IPS-15b (cell line): ENCODE measurements around the gene DDX31.
A peak's percentile ranks its signal among the peaks of the same experiment; 100 is the strongest.
"Not testable (repeated sequence)": the region's sequence is repeated elsewhere in the genome, so short reads cannot be mapped to it uniquely, and the experiment has no call there.

ENCODE experiments used
- H3K27me3 ChIP-seq: one replicate; pipeline ENCODE4 v1.6.1; 2013; ENCODE audit warnings: low read length; ENCODE audit not compliant: control insufficient read depth, insufficient read depth
- H3K36me3 ChIP-seq: one replicate; pipeline ENCODE4 v1.6.1; 2013; ENCODE audit warnings: low read length; ENCODE audit not compliant: control insufficient read depth, insufficient read depth
- H3K4me1 ChIP-seq: one replicate; pipeline ENCODE4 v1.6.1; 2013; ENCODE audit warnings: mild to moderate bottlenecking, low read length; ENCODE audit not compliant: control insufficient read depth, insufficient read depth
- H3K4me3 ChIP-seq: one replicate; pipeline ENCODE4 v1.5.1; 2013; ENCODE audit warnings: low read depth, low read length
- H3K9ac ChIP-seq: one replicate; pipeline ENCODE4 v1.6.1; 2013; ENCODE audit warnings: low read depth, mild to moderate bottlenecking, low read length
- H3K9me3 ChIP-seq: one replicate; pipeline ENCODE4 v1.6.1; 2013; ENCODE audit warnings: mild to moderate bottlenecking, low read length; ENCODE audit not compliant: control insufficient read depth, insufficient read depth

Gene DDX31

DNA sequence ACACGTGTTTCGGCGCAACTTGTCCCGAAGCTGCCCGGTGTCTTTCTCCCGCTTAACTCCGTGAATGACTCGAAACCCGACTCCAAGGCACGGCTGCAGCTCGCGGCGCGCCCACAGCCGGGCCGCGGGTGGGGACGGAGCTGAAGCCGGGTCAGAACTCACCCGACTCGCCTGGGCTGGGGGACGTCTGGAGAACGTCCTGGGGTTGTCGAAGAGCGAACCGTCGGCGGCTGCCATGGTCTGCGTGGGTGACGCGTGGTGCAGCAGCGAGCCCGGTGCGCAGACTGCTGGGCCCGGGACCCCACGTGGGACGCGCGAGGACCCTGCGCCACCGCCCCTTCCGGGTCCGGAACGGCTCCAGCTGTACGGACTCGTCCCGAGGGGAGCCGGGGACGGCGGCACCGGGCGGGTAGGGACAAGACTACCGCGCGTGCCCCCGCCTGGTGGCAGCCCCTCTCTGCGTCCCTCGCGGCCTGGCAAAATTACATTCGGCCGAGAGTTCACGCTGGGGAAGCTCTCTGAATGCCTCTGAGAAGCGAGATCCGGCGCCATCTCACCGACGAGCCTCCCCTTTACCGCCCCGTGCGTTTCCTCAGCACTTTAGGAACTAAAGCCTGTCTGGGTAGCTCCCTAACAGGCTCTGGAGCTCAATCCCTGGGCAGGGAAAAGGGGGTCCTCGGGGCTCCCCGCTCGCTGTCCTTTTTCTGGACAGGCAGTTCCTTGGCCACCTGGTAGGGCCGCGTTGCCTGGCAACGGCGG is at the start of gene DDX31:
DDX31 (minus strand) TSS at position 286 of the 759 bp plus-strand sequence; CDS start at position 237, 49 bp downstream.
- H3K9me3 ChIP-seq = no peaks in the 10 kb centered on the region
- H3K4me1 ChIP-seq = peaks cover 22% of the 10 kb centered on the region
- peak within 1 kb of the TSS; percentile 94 for H3K9ac ChIP-seq
- no peaks in the 10 kb centered on the region for H3K27me3 ChIP-seq
- H3K36me3 ChIP-seq = no peaks in the 10 kb centered on the region
- peak within 1 kb of the TSS; percentile 96 for H3K4me3 ChIP-seq

- H3K27me3 ChIP-seq, H3K36me3 ChIP-seq, H3K9me3 ChIP-seq, H3K4me3 ChIP-seq, H3K4me1 ChIP-seq, H3K9ac ChIP-seq: not testable (repeated sequence)
Observed at GRCh38 chr9:132718381-132718928, 48.7 kb upstream of the DDX31 start.

GRCh38 chr9:132717326-132717945 is 47.7 kb upstream of the DDX31 start:
- Histone ChIP-seq H3K9ac (no peak overlapping the region), H3K27me3 (no peaks in the 10 kb centered on the region), H3K4me1 (no peaks in the 10 kb centered on the region), H3K9me3 (no peaks in the 10 kb centered on the region), H3K36me3 (no peaks in the 10 kb centered on the region), H3K4me3 (no peak overlapping the region)

DNA sequence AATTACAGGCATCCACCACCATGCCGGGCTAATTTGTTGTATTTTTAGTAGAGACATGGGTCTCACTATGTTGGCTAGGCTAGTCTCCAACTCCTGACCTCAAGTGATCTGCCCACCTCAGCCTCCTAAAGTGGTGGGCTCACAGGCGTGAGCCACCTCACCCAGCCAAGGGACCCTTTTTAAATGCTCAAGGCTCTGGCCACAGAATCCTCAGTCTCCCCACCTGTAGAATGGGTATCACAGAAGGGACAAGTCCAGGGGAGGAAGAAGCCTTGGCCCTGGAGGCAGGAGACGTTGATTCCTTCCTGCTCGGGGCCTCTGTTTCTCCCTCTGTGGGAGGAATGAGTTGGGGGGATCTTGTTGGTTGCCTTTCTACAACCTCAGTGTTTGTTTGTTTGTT is 46.2 kb upstream of the DDX31 start:
- Histone ChIP-seq H3K4me3 (no peak overlapping the region), H3K27me3 (no peaks in the 10 kb centered on the region), H3K9me3 (no peaks in the 10 kb centered on the region), H3K4me1 (no peaks in the 10 kb centered on the region), H3K9ac (no peak overlapping the region), H3K36me3 (no peaks in the 10 kb centered on the region)

GRCh38 chr9:132712753-132713152 is 43.0 kb upstream of the DDX31 start:
- H3K36me3 ChIP-seq = no peaks in the 10 kb centered on the region
- no peaks in the 10 kb centered on the region for H3K4me1 ChIP-seq
- H3K4me3 ChIP-seq = no peak overlapping the region
- no peak overlapping the region for H3K9ac ChIP-seq
- no peaks in the 10 kb centered on the region for H3K9me3 ChIP-seq
- no peaks in the 10 kb centered on the region for H3K27me3 ChIP-seq

DNA sequence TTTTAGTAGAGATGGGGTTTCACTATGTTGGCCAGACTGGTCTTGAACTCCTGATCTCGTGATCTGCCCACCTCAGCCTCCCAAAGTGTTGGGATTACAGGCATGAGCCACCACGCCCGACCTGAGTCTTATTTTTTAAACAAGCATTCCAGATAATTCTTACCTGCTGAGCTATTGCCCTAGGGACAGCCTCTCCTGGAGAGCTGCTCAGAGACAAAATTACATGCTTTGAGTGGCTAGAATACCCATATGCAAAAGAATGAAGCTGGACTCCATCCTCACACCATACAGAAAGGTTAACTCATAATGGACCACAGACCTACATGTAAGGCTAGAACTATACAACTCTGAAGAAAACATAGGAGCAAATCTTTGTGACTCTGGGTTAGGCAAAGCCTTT is 42.1 kb upstream of the DDX31 start:
- H3K9ac ChIP-seq = no peak overlapping the region
- H3K36me3 ChIP-seq = no peaks in the 10 kb centered on the region
- H3K27me3 ChIP-seq = no peaks in the 10 kb centered on the region
- H3K9me3 ChIP-seq = no peaks in the 10 kb centered on the region
- no peaks in the 10 kb centered on the region for H3K4me1 ChIP-seq
- no peak overlapping the region for H3K4me3 ChIP-seq

- not testable (repeated sequence) for H3K9ac ChIP-seq, H3K4me1 ChIP-seq, H3K9me3 ChIP-seq, H3K27me3 ChIP-seq, H3K4me3 ChIP-seq, H3K36me3 ChIP-seq
Observed at GRCh38 chr9:132711152-132711551, 41.4 kb upstream of the DDX31 start.

DNA sequence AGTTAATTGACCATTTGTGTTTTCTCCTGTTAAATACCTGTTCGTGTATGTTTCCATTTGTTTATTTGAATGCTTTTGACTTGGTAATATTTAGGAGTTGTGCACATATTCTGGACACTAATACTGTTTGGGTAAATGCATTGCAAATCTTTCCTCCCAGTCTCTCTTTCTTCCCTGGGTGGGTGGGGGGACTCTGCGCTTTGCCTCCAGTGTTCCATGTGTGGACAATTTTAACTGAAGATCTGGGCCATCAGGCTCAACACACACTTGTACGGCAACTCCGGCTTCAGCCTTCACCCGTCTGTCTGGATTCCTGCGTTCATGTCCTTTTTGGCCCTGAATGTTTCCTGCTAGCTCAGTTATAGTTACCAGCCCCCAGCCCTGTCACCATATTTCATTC is 40.5 kb upstream of the DDX31 start:
- Histone ChIP-seq H3K9ac (no peak overlapping the region), H3K4me3 (no peak overlapping the region), H3K9me3 (no peaks in the 10 kb centered on the region), H3K36me3 (no peaks in the 10 kb centered on the region), H3K4me1 (no peaks in the 10 kb centered on the region), H3K27me3 (no peaks in the 10 kb centered on the region)

- H3K4me3 ChIP-seq = no peak overlapping the region
- H3K9ac ChIP-seq = no peak overlapping the region
- no peaks in the 10 kb centered on the region for H3K4me1 ChIP-seq
- H3K27me3 ChIP-seq = no peaks in the 10 kb centered on the region
- H3K9me3 ChIP-seq = no peaks in the 10 kb centered on the region
- H3K36me3 ChIP-seq = no peaks in the 10 kb centered on the region
Observed at GRCh38 chr9:132708769-132709430, 39.1 kb upstream of the DDX31 start.

GRCh38 chr9:132708239-132708638 is 38.5 kb upstream of the DDX31 start:
- H3K27me3 ChIP-seq = no peaks in the 10 kb centered on the region
- H3K9me3 ChIP-seq = no peaks in the 10 kb centered on the region

DNA sequence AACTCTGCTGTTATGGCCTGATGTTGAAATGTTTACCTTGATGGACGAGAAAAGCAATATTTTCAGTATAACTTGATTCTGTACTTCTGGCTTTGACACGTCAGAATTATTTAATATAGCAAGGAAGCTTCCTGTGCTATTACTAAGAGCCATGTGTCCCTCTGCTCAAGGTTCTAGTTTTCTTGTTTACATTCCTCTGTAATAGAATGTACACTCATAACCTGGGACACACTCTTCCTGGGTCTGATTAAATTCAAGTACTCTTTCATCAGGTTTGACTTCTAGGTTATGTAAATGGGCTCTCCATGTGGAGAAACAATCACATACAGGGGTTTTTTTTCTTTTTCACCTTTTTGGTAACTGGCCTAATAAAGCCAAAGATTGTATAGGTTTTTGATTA is 33.6 kb upstream of the DDX31 start:
- H3K4me1 ChIP-seq = no peaks in the 10 kb centered on the region
- no peaks in the 10 kb centered on the region for H3K9me3 ChIP-seq
- H3K27me3 ChIP-seq = no peaks in the 10 kb centered on the region
- H3K9ac ChIP-seq = no peak overlapping the region
- H3K36me3 ChIP-seq = no peaks in the 10 kb centered on the region
- H3K4me3 ChIP-seq = no peak overlapping the region

More at GRCh38 chr9:132708239-132708638, 38.5 kb upstream of the DDX31 start:
- no peaks in the 10 kb centered on the region for H3K4me1 ChIP-seq
- no peak overlapping the region for H3K4me3 ChIP-seq
- no peak overlapping the region for H3K9ac ChIP-seq
- H3K36me3 ChIP-seq = no peaks in the 10 kb centered on the region
